ENCODE data around the gene KIF26B. TPM values are rescaled to one million over a fixed set of nuclear protein-coding genes. Genes with fewer than 3 reads are reported as not detected.

KIF26B gene
- total and polyA plus RNA-seq, 10 of the 15 experiments (the other 5 are each of a cell fraction or from before 2014, with no cell fraction given): 0.35 to 11.6 (median 2.2) TPM

DNA sequence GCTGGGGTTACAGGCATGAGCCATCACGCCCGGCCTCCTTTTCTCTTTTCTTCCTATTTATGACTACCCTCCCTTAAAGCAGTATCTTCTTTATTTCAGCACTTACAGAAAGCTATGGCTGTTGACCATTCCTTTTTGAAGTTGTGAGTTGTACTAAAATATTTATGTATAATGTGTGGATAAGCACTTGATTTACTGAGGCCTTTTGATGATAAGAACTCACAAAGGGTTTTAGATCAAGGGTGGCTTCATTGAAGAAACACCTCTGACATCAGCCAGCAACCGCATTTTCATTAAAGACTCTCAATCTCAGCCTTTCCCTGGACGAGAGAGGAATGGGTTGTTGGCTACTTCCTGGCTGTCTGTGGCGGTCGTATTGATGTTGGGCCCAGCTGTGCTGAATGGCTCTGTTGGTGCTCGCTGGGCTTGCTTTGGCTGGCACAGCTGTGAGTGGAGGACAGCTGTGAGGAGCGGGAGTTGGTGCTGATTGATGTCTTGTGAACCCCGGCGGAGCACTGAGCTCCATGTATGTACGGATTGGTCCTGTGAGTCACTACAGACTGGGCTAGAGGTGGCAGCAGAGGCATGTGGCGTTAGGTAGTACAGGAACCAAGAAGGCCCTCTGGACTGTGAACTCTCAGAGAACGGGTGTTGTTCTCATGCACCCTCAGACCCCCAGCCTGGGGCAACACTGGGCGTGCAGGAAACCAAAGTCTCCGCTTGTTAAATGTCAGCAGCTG, 208.8 kb downstream of the KIF26B start:
- Histone ChIP-seq H3K27ac (ENCODE audit: control insufficient read depth, insufficient read depth) (no peak overlapping the region), H3K9ac (ENCODE audit: control insufficient read depth, insufficient read depth, low read length) (no peak overlapping the region), H3K4me3 (no peak overlapping the region), H4K20me1 (ENCODE audit: control insufficient read depth, insufficient read depth) (no peaks in the 10 kb centered on the region), H3K9me3 (replicated peaks; ENCODE audit: control insufficient read depth, insufficient read depth, low read length) (no peaks in the 10 kb centered on the region), H3K79me2 (ENCODE audit: control insufficient read depth, insufficient read depth, low read length) (no peaks in the 10 kb centered on the region), H3K4me2 (ENCODE audit: control insufficient read depth, insufficient read depth) (no peak overlapping the region), H3K27me3 (replicated peaks in 1 of 2; ENCODE audit: control insufficient read depth in 2 of 2, insufficient read depth in 2 of 2, low read length in 1 of 2) (no peaks in the 10 kb centered on the region; a peak in 1 of 4 replicates), H3K4me1 (ENCODE audit: control insufficient read depth, insufficient read depth, low read length) (no peaks in the 10 kb centered on the region), H2AFZ (ENCODE audit: control insufficient read depth, low read depth, low read length) (no peak overlapping the region), H3K36me3 (ENCODE audit: control insufficient read depth in 2 of 2, insufficient read depth in 2 of 2, low read length in 1 of 2) (no peaks in the 10 kb centered on the region)
- in situ Hi-C loops (cut with MboI) (no loop called here), intact Hi-C loops (cut with micrococcal nuclease; ENCODE audit: unreplicated experiment) (no loop called here)
- 51% methylated on average over 15 of the region's 15 CpGs for WGBS (ENCODE audit: insufficient coverage, insufficient replicate concordance, low lambda C conversion rate, missing lambda C conversion rate)
- no peak for ATAC-seq
- ChIA-PET RAD21 (ENCODE audit: unreplicated experiment) (no interaction called here), CTCF (no interaction called here), POLR2A (no interaction called here), SMC1A (ENCODE audit: uncharacterized antibody, unreplicated experiment) (no interaction called here)
- no peak for DNase-seq (ENCODE audit: low read depth, low spot score)
- TF ChIP-seq SREBF2 (IDR thresholded peaks at IDR 0.05; ENCODE audit: low read length): no peak
- no peak for TF ChIP-seq POLR2AphosphoS2 (IDR thresholded peaks at IDR 0.05; ENCODE audit: low read depth, low read length)
- no peak for TF ChIP-seq TCF12 (IDR thresholded peaks at IDR 0.05; ENCODE audit: low read depth, low read length)
- TF ChIP-seq HDAC2 (IDR thresholded peaks at IDR 0.05): no peak
- no peak for TF ChIP-seq MYB (IDR thresholded peaks at IDR 0.05; ENCODE audit: borderline replicate concordance, low read depth, low read length)
- TF ChIP-seq SIX5 (IDR thresholded peaks at IDR 0.05; ENCODE audit: low read depth, low read length, severe bottlenecking): no peak
- no TSS peak for BruUV-seq (replicated peaks)
- FAIRE-seq: no peak
